MCF 10A (cell line): ENCODE results near the gene BRF1. TPM values are rescaled to one million over a fixed set of nuclear protein-coding genes. Genes with fewer than 3 reads are reported as not detected.

ENCODE experiments used
- BruUV-seq: library from RNA; stranded (reverse); fragments of 400-500 nt; replicated peaks from 2 replicates; lab custom pipeline; 2021; lab: Mats Ljungman, UMichigan
- CTCF ChIA-PET: fragments of 300-600 bp; sonication (Branson Sonifier 250); formaldehyde crosslinking; extraction: SDS; loops from one replicate; lab custom pipeline; 2021; ENCODE audit warnings: antibody characterized with exemption, inconsistent platforms; lab: Yijun Ruan, JAX
- POLR2A ChIA-PET: fragments of 300-600, 350-650 bp; sonication (Branson Sonifier 250); formaldehyde crosslinking; extraction: SDS; loops from one replicate; lab custom pipeline; 2020; ENCODE audit warnings: antibody characterized with exemption, inconsistent platforms; lab: Yijun Ruan, JAX
- DNase-seq: peaks from one replicate; pipeline ENCODE4 v3.0.0-alpha.2; 2018; ENCODE audit not compliant: unreplicated experiment
- H3K27ac Mint-ChIP-seq: one replicate; pipeline ENCODE4 v1.8.0; 2022; ENCODE audit warnings: mild to moderate bottlenecking, low read depth, mixed read lengths; ENCODE audit not compliant: unreplicated experiment
- H3K27me3 Mint-ChIP-seq: one replicate; pipeline ENCODE4 v1.8.0; 2022; ENCODE audit warnings: mixed read lengths; ENCODE audit not compliant: insufficient read depth, unreplicated experiment
- H3K36me3 Mint-ChIP-seq: one replicate; pipeline ENCODE4 v1.8.0; 2022; ENCODE audit warnings: mild to moderate bottlenecking, moderate library complexity, mixed read lengths; ENCODE audit not compliant: insufficient read depth, unreplicated experiment
- H3K4me1 Mint-ChIP-seq: one replicate; pipeline ENCODE4 v1.8.0; 2022; ENCODE audit warnings: mixed read lengths; ENCODE audit not compliant: insufficient read depth, unreplicated experiment
- H3K4me3 Mint-ChIP-seq: one replicate; pipeline ENCODE4 v1.8.0; 2022; ENCODE audit warnings: mild to moderate bottlenecking, moderate library complexity, mixed read lengths; ENCODE audit not compliant: unreplicated experiment
- H3K9me3 Mint-ChIP-seq: one replicate; pipeline ENCODE4 v1.8.0; 2022; ENCODE audit warnings: mixed read lengths; ENCODE audit not compliant: unreplicated experiment
- CTCF ChIP-seq: fragments of 200-600 bp; IDR thresholded peaks from one replicate; pipeline ENCODE4 v1.8.0; 2022; ENCODE audit warnings: antibody characterized with exemption, mild to moderate bottlenecking; ENCODE audit not compliant: unreplicated experiment
- intact Hi-C: fragments of 100-400 bp; cut with micrococcal nuclease; formaldehyde crosslinking; loops from 2 replicates; pipeline ENCODE4 v1.14.1; 2022
- total RNA-seq: library from RNA; stranded (reverse); gene quantifications from 2 replicates; pipeline ENCODE4 v1.2.3, GENCODE V29; 2022

The BRF1 gene
- total RNA-seq, 1 experiment from 2014 or later: 30.7 TPM

GRCh38 chr14:105311838-105312237 lies 11.0 kb upstream of the BRF1 start:
- no peaks in the 10 kb centered on the region for H3K9me3 Mint-ChIP-seq
- DNase-seq: no peak
- H3K4me1 Mint-ChIP-seq: peaks cover 6% of the 10 kb centered on the region
- H3K27me3 Mint-ChIP-seq: no peaks in the 10 kb centered on the region
- ChIA-PET CTCF (interaction anchor here (0.5 to 1.1 kb wide), 2 partner anchors 29 to 221 kb away, joined by 3 to 5 read pairs; no protein-coding TSS in a partner anchor), POLR2A (interaction anchor here (0.5 to 2.8 kb wide), 2 partner anchors 11 to 622 kb away, joined by 3 to 16 read pairs; partner anchors contain the start of gene BRF1)
- BruUV-seq: no TSS peak
- no peak overlapping the region for H3K4me3 Mint-ChIP-seq
- no peak for TF ChIP-seq CTCF
- intact Hi-C loops: no loop called here
- no peak overlapping the region for H3K27ac Mint-ChIP-seq
- peaks cover 13% of the 10 kb centered on the region for H3K36me3 Mint-ChIP-seq

GRCh38 chr14:105309371-105309770 lies 8.6 kb upstream of the BRF1 start:
- H3K9me3 Mint-ChIP-seq: no peaks in the 10 kb centered on the region
- H3K4me3 Mint-ChIP-seq: no peak overlapping the region
- TF ChIP-seq CTCF: no peak
- H3K4me1 Mint-ChIP-seq: no peaks in the 10 kb centered on the region
- CTCF ChIA-PET: no interaction called here
- no peak overlapping the region for H3K27ac Mint-ChIP-seq
- intact Hi-C loops: no loop called here
- POLR2A ChIA-PET: interaction anchor here (2.8 kb wide), 1 partner anchor 8 kb away, joined by 16 read pairs; the partner anchor contains the start of gene BRF1
- DNase-seq: no peak
- peaks cover 12% of the 10 kb centered on the region for H3K36me3 Mint-ChIP-seq
- no TSS peak for BruUV-seq
- H3K27me3 Mint-ChIP-seq: no peaks in the 10 kb centered on the region

- TF ChIP-seq CTCF: no peak
- H3K27ac Mint-ChIP-seq: no peak overlapping the region
- H3K4me3 Mint-ChIP-seq: no peak overlapping the region
- ChIA-PET CTCF (interaction anchor here (0.9 kb wide), 1 partner anchor 45 kb away, joined by 3 read pairs; no protein-coding TSS in a partner anchor), POLR2A (no interaction called here)
- BruUV-seq: no TSS peak
- DNase-seq: no peak
- peaks cover 5% of the 10 kb centered on the region for H3K4me1 Mint-ChIP-seq
- intact Hi-C loops: no loop called here
- H3K27me3 Mint-ChIP-seq: no peaks in the 10 kb centered on the region
- H3K9me3 Mint-ChIP-seq: no peaks in the 10 kb centered on the region
- H3K36me3 Mint-ChIP-seq: peaks cover 12% of the 10 kb centered on the region
Measured at GRCh38 chr14:105307052-105307727, 6.4 kb upstream of the BRF1 start.

GRCh38 chr14:105305791-105306190 lies 5.0 kb upstream of the BRF1 start:
- TF ChIP-seq CTCF: no peak
- intact Hi-C loops: no loop called here
- no peak for DNase-seq
- no TSS peak for BruUV-seq
- peaks cover 10% of the 10 kb centered on the region for H3K4me1 Mint-ChIP-seq
- POLR2A ChIA-PET: interaction anchor here (0.5 to 1.0 kb wide), 2 partner anchors 9 to 152 kb away, joined by 3 read pairs; partner anchors contain the start of gene PACS2
- H3K27ac Mint-ChIP-seq: no peak overlapping the region
- H3K4me3 Mint-ChIP-seq: no peak overlapping the region
- no peaks in the 10 kb centered on the region for H3K27me3 Mint-ChIP-seq
- H3K36me3 Mint-ChIP-seq: peaks cover 12% of the 10 kb centered on the region
- CTCF ChIA-PET: no interaction called here
- no peaks in the 10 kb centered on the region for H3K9me3 Mint-ChIP-seq
